ENCODE results near the gene LY6G6D. TPM values are rescaled to one million over a fixed set of nuclear protein-coding genes. Genes with fewer than 3 reads are reported as not detected.

The LY6G6D gene
- total RNA-seq = not detected

GRCh38 chr6:31715022-31715958 is at the start of gene LY6G6D:
TSS of gene LY6G6D (plus strand) at chr6:31715348. CDS start at chr6:31715356, 8 bp downstream.

GRCh38 chr6:31665501-31666336 is 49.4 kb upstream of the LY6G6D start, which contains the start of gene CSNK2B:
TSS of gene CSNK2B (plus strand) at chr6:31666080. CDS start at chr6:31666832, 752 bp downstream.

GRCh38 chr6:31669676-31670075 is 45.5 kb upstream of the LY6G6D start, which contains the start of gene LY6G5B:
TSS of gene LY6G5B (plus strand) at chr6:31669976. CDS start at chr6:31670951, 975 bp downstream.

GRCh38 chr6:31680226-31681134 is 34.7 kb upstream of the LY6G6D start, which contains the start of gene LY6G5C:
TSS of gene LY6G5C (minus strand) at chr6:31681067. CDS start at chr6:31680373, 694 bp downstream.

GRCh38 chr6:31702819-31703716 is 12.1 kb upstream of the LY6G6D start, which contains the start of gene ABHD16A:
TSS of gene ABHD16A (minus strand) at chr6:31703324. CDS start at chr6:31703281, 43 bp downstream.

GRCh38 chr6:31706599-31706998 is 8.5 kb upstream of the LY6G6D start, which contains the start of gene LY6G6F:
TSS of gene LY6G6F (plus strand) at chr6:31706866. CDS start at chr6:31706907, 41 bp downstream.

GRCh38 chr6:31721351-31722020 is 6.3 kb downstream of the LY6G6D start, which contains the start of gene LY6G6C:
TSS of gene LY6G6C (minus strand) at chr6:31721746. CDS start at chr6:31721679, 67 bp downstream.

GRCh38 chr6:31723245-31723979 is 8.3 kb downstream of the LY6G6D start, which contains the start of gene MPIG6B:
TSS of gene MPIG6B (plus strand) at chr6:31723373. CDS start at chr6:31723384, 11 bp downstream.

GRCh38 chr6:31728767-31729514 is 13.8 kb downstream of the LY6G6D start, which contains the start of gene DDAH2:
TSS of gene DDAH2 (minus strand) at chr6:31729299. CDS start at chr6:31729161, 138 bp downstream.

GRCh38 chr6:31736021-31736767 is 21.0 kb downstream of the LY6G6D start, which contains the start of gene CLIC1:
TSS of gene CLIC1 (minus strand) at chr6:31736530. CDS start at chr6:31736300, 230 bp downstream.

GRCh38 chr6:31739639-31740396 is 24.7 kb downstream of the LY6G6D start, which contains the start of gene MSH5:
TSS of gene MSH5 (plus strand) at chr6:31740005. CDS start at chr6:31740467, 462 bp downstream.

GRCh38 chr6:31762356-31762755 is 47.2 kb downstream of the LY6G6D start, which contains the start of gene SAPCD1:
TSS of gene SAPCD1 (plus strand) at chr6:31762656. CDS start at chr6:31763055, 399 bp downstream.

